ENCODE results near the gene MYCBPAP.

MYCBPAP gene

GRCh38 chr17:50578173-50578572, 69.9 kb downstream of the MYCBPAP start:
- no peak for DNase-seq

- DNase-seq: no peak
Observed at GRCh38 chr17:50579399-50579798, 71.2 kb downstream of the MYCBPAP start.

GRCh38 chr17:50580646-50581045, 72.4 kb downstream of the MYCBPAP start:
- no peak for DNase-seq
